ENCODE measurements around the gene PCDHGC5.

DNA sequence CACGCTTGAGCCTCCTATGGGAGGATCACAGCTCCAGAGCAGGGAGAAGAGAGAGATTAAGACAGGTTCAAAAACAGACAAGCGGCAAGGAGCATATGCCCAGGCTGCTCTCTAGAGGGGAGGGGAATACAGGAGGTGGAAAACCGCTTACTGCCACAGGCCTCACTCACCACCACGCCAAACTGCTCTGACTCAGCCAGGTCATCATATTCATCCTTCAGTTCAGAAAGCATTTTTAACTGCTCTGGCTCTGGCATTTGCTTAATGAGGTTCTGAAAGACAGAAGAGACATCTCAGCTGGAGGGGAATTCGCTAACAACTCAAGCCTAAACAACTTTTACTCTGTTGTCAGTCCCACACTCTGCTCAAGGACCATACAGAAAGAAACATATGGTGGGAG lies 40.1 kb downstream of the PCDHGC5 start:
- TF ChIP-seq POLR2AphosphoS5 (IDR thresholded peaks at IDR 0.05; ENCODE audit: low read depth, low read length) = no peak
- no peak for TF ChIP-seq POLR2A (IDR thresholded peaks at IDR 0.05; ENCODE audit: low read depth, low read length)
- TF ChIP-seq TAF1 (IDR thresholded peaks at IDR 0.05; ENCODE audit: borderline replicate concordance, low read depth, low read length) = no peak
